LNCaP clone FGC (cell line): ENCODE results near the gene ZNF525.

Experiments
- DNase-seq: peaks from one replicate; pipeline ENCODE4 v3.0.0-alpha.2; 2011; ENCODE audit warnings: low read depth
- H3K4me3 ChIP-seq: 2 replicates; pipeline ENCODE4 v1.5.1; 2011; ENCODE audit warnings: mild to moderate bottlenecking, low read depth, low read length, control low read depth
- CTCF ChIP-seq: IDR thresholded peaks from 2 replicates; pipeline ENCODE4 v1.5.1; 2012; ENCODE audit warnings: mild to moderate bottlenecking; ENCODE audit not compliant: control insufficient read depth, insufficient read depth; ENCODE audit errors: extremely low read depth

ZNF525 gene

GRCh38 chr19:53432088-53432661 is 66.7 kb downstream of the ZNF525 start:
- TF ChIP-seq CTCF: no peak
- peak overlapping the region; percentile 80 for H3K4me3 ChIP-seq
- DNase-seq: no peak
